Measurements from ENCODE around the gene SLCO1B1.

DNA sequence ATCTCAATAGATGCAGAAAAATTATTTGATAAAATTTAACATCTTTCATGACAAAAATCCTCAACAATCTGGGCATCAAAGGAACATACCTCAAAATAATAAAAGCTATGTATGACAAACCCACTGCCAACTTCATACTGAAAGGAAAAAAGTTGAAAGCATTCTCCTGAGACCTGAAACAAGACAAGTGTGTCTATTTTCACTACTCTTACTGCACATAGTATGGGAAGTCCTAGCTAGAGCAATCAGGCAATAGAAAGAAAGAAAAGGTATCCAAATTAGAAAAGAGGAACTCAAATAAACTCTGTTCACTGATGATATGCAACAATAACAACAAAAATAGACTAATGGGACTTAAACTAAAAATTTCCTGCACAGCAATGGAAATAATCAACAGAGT lies 90.1 kb downstream of the SLCO1B1 start:
- TF ChIP-seq CTCF (IDR thresholded peaks at IDR 0.05) (no peak), ZFX (IDR thresholded peaks at IDR 0.05; ENCODE audit: borderline replicate concordance) (no peak)

Measured in 22Rv1 (cell line).